Epithelial cell of esophagus (primary cell): ENCODE results near the gene WDR48.

Source experiments
- DNase-seq: peaks from one replicate; pipeline ENCODE4 v3.0.0; 2010; ENCODE audit warnings: low read depth
- H3K4me3 ChIP-seq: 2 replicates; pipeline ENCODE4 v1.5.1; 2011; ENCODE audit warnings: mild to moderate bottlenecking, low read length, control low read depth
- TF ChIP-seq, protein P1 (sequence below): IDR thresholded peaks from 2 replicates; pipeline ENCODE4 v1.5.1; 2011; ENCODE audit warnings: low read depth, mild to moderate bottlenecking, low read length, control low read depth, inconsistent platforms; ENCODE audit not compliant: insufficient read depth; ENCODE audit errors: missing control alignments

WDR48 gene

GRCh38 chr3:39079530-39079929 lies 27.7 kb downstream of the WDR48 start:
- H3K4me3 ChIP-seq = no peak overlapping the region
- no peak for DNase-seq
- TF ChIP-seq, protein P1, sequence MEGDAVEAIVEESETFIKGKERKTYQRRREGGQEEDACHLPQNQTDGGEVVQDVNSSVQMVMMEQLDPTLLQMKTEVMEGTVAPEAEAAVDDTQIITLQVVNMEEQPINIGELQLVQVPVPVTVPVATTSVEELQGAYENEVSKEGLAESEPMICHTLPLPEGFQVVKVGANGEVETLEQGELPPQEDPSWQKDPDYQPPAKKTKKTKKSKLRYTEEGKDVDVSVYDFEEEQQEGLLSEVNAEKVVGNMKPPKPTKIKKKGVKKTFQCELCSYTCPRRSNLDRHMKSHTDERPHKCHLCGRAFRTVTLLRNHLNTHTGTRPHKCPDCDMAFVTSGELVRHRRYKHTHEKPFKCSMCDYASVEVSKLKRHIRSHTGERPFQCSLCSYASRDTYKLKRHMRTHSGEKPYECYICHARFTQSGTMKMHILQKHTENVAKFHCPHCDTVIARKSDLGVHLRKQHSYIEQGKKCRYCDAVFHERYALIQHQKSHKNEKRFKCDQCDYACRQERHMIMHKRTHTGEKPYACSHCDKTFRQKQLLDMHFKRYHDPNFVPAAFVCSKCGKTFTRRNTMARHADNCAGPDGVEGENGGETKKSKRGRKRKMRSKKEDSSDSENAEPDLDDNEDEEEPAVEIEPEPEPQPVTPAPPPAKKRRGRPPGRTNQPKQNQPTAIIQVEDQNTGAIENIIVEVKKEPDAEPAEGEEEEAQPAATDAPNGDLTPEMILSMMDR = no peak

DNA sequence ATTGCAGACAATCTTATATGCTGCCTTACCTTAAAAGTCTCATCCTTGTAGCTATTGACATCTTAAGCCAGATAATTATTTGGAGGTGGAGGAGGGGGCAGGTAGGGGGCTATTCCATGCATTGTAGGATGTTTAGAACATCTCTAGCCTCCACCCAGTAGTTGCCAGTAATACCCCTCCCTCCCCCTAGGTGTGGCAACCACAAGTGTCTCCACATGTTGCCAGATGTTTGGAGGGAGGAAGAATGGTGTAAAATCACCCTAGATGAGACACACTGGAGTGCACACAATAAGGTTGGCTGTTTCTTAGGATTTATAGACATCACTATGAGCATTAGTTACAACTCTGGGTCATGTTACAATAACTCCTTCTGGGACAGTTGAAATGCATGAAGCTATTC lies 28.2 kb downstream of the WDR48 start:
- no peak for DNase-seq
- TF ChIP-seq, protein P1 = no peak

GRCh38 chr3:39082666-39083313 lies 31.0 kb downstream of the WDR48 start:
- DNase-seq = no peak
- TF ChIP-seq, protein P1 = no peak

More for the DNA sequence above, 28.2 kb downstream of the WDR48 start:
- H3K4me3 ChIP-seq = no peak overlapping the region

DNA sequence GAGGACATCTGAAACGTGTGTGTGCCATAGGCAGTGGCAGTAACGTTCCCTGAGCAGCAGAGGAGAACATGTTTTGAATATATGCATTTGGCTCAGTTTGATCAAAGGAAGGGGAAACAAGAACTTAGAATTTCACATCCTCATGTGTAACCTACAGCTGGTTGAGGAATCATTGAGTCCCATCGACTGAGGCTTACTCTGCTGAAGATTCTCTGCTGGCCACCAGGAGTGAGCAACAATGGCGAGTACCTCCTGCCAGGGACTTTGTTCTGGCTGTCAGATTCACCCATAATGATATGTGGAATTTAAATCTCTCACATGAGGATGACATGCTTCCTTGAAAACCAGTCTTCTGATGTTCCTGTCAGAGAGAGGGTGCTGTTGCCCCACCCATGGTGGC lies 34.3 kb downstream of the WDR48 start:
- TF ChIP-seq, protein P1 = no peak
- no peak for DNase-seq

More at GRCh38 chr3:39082666-39083313, 31.0 kb downstream of the WDR48 start:
- no peak overlapping the region for H3K4me3 ChIP-seq

DNA sequence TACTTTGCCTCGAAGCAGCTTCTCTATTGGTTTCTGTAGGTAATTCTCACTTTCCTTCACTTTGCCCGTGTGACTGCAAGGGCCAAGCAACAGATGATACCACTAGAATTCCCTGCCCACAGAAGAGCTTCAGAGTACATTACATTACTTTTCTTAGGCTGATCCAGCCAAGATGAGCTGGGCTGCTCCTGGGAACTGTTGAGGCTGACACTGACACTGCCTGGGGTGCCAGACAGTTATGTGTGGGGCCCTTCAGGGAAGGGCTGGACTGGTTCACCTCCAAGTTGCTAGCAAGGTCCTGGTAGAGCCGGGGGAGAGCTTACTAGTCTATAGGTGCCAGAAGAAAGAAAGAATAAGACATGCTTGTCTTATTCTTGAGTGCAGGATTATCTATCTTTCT lies 36.6 kb downstream of the WDR48 start:
- TF ChIP-seq, protein P1 = no peak
- DNase-seq = no peak
- no peak overlapping the region for H3K4me3 ChIP-seq

More for the DNA sequence above, 34.3 kb downstream of the WDR48 start:
- no peak overlapping the region for H3K4me3 ChIP-seq

- TF ChIP-seq, protein P1 = no peak
- no peak overlapping the region for H3K4me3 ChIP-seq
- DNase-seq = no peak
Observed at GRCh38 chr3:39088889-39089288, 37.1 kb downstream of the WDR48 start.

DNA sequence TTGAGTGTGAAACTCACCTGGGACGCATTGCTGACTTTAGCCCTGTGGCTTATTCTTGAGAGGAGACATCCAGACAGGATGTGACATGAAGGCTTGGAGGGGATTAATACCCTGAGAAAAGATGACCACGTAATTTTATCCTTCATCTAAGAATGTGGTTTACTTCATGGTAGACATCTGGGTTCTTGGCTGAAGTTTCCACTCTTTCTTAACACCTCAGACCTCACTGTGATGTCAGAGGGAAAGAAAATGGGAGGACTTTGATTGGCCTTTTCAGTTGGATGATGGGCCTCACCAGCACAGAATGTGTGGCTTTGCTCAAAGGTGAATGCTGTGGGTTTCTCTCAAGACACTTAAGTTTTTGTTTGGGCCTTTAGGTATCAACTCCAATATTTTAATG lies 39.1 kb downstream of the WDR48 start:
- no peak overlapping the region for H3K4me3 ChIP-seq
- TF ChIP-seq, protein P1 = no peak
- DNase-seq = no peak
